ENCODE results near the gene CIAO1.
A peak's percentile ranks its signal among the peaks of the same experiment; 100 is the strongest.

Gene CIAO1

GRCh38 chr2:96264086-96264485 is 1.9 kb upstream of the CIAO1 start:
- no peak for ATAC-seq
- TF ChIP-seq BACH2 (CRISPR knock-in tag; IDR thresholded peaks at IDR 0.05; ENCODE audit: borderline replicate concordance) (no peak), ARNTL (CRISPR knock-in tag; IDR thresholded peaks at IDR 0.05; ENCODE audit: borderline replicate concordance, low read depth) (no peak), PATZ1 (CRISPR knock-in tag; IDR thresholded peaks at IDR 0.05; ENCODE audit: borderline replicate concordance) (no peak), TSHZ2 (CRISPR knock-in tag; IDR thresholded peaks at IDR 0.05) (no peak), TCF4 (CRISPR knock-in tag; IDR thresholded peaks at IDR 0.05; ENCODE audit: borderline replicate concordance) (no peak), ZNF70 (CRISPR knock-in tag; IDR thresholded peaks at IDR 0.05) (no peak), OSR1 (CRISPR knock-in tag; IDR thresholded peaks at IDR 0.05) (no peak), CREB5 (CRISPR knock-in tag; IDR thresholded peaks at IDR 0.05; ENCODE audit: low read depth) (no peak), TOX (CRISPR knock-in tag; IDR thresholded peaks at IDR 0.05; ENCODE audit: borderline replicate concordance) (no peak), ZNF8 (CRISPR knock-in tag; IDR thresholded peaks at IDR 0.05) (no peak), CSDC2 (CRISPR knock-in tag; IDR thresholded peaks at IDR 0.05) (no peak), SNAI2 (CRISPR knock-in tag; IDR thresholded peaks at IDR 0.05) (no peak), PPARA (CRISPR knock-in tag; IDR thresholded peaks at IDR 0.05; ENCODE audit: borderline replicate concordance) (no peak)

- ATAC-seq = no peak
- TF ChIP-seq TCF4 (CRISPR knock-in tag; IDR thresholded peaks at IDR 0.05; ENCODE audit: borderline replicate concordance) (no peak), PPARA (CRISPR knock-in tag; IDR thresholded peaks at IDR 0.05; ENCODE audit: borderline replicate concordance) (no peak)
Observed at GRCh38 chr2:96264656-96265348, 1.2 kb upstream of the CIAO1 start.

- ATAC-seq = peak; percentile 5
- TF ChIP-seq CSDC2 (CRISPR knock-in tag; IDR thresholded peaks at IDR 0.05) = no peak
- no peak for TF ChIP-seq CREB5 (CRISPR knock-in tag; IDR thresholded peaks at IDR 0.05; ENCODE audit: low read depth)
- no peak for TF ChIP-seq TOX (CRISPR knock-in tag; IDR thresholded peaks at IDR 0.05; ENCODE audit: borderline replicate concordance)
Observed at GRCh38 chr2:96265349-96265839, 631 bp upstream of the CIAO1 start.

- TF ChIP-seq ZNF70 (CRISPR knock-in tag; IDR thresholded peaks at IDR 0.05) = no peak
- no peak for TF ChIP-seq OSR1 (CRISPR knock-in tag; IDR thresholded peaks at IDR 0.05)
- TF ChIP-seq CSRNP3 (CRISPR knock-in tag; IDR thresholded peaks at IDR 0.05) = no peak
- TF ChIP-seq ZC3H10 (CRISPR knock-in tag; IDR thresholded peaks at IDR 0.05) = no peak
- TF ChIP-seq ZNF565 (CRISPR knock-in tag; conservative IDR thresholded peaks at IDR 0.05; ENCODE audit: low read depth) = no peak
- TF ChIP-seq POU6F1 (CRISPR knock-in tag; IDR thresholded peaks at IDR 0.05; ENCODE audit: borderline replicate concordance, low read depth) = no peak
- TF ChIP-seq ZFP30 (CRISPR knock-in tag; IDR thresholded peaks at IDR 0.05) = no peak
- no peak for TF ChIP-seq PATZ1 (CRISPR knock-in tag; IDR thresholded peaks at IDR 0.05; ENCODE audit: borderline replicate concordance)
- no peak for TF ChIP-seq SNAI2 (CRISPR knock-in tag; IDR thresholded peaks at IDR 0.05)
- TF ChIP-seq TCF4 (CRISPR knock-in tag; IDR thresholded peaks at IDR 0.05; ENCODE audit: borderline replicate concordance) = no peak
- no peak for TF ChIP-seq CSDC2 (CRISPR knock-in tag; IDR thresholded peaks at IDR 0.05)
- no peak for TF ChIP-seq ZFP3 (CRISPR knock-in tag; IDR thresholded peaks at IDR 0.05)
- TF ChIP-seq ESRRG (CRISPR knock-in tag; IDR thresholded peaks at IDR 0.05) = no peak
- ATAC-seq = peak; percentile 30
Observed at GRCh38 chr2:96267159-96267971, 1.3 kb downstream of the CIAO1 start.
